Measurements from ENCODE around the gene ZNF700.

DNA sequence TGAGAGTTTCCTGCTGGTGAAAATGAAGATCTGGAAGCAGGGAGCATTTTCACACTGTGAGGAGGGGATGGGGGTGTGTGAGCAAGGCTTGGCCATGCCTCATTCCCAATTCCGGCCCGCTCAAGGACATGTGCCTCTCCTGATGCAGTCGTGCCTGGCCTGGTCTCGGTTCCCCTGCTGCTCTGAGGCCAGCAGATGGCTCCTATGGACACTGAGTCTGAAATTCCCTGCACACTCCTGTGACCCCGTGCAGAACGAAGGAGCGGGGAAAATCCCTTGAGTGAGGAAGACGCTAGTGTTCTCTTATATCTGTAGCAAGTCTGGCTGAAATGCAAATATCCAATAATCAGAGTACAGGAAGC lies 39.6 kb downstream of the ZNF700 start:
- TF ChIP-seq, protein P1, sequence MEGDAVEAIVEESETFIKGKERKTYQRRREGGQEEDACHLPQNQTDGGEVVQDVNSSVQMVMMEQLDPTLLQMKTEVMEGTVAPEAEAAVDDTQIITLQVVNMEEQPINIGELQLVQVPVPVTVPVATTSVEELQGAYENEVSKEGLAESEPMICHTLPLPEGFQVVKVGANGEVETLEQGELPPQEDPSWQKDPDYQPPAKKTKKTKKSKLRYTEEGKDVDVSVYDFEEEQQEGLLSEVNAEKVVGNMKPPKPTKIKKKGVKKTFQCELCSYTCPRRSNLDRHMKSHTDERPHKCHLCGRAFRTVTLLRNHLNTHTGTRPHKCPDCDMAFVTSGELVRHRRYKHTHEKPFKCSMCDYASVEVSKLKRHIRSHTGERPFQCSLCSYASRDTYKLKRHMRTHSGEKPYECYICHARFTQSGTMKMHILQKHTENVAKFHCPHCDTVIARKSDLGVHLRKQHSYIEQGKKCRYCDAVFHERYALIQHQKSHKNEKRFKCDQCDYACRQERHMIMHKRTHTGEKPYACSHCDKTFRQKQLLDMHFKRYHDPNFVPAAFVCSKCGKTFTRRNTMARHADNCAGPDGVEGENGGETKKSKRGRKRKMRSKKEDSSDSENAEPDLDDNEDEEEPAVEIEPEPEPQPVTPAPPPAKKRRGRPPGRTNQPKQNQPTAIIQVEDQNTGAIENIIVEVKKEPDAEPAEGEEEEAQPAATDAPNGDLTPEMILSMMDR (conservative IDR thresholded peaks at IDR 0.05; ENCODE audit: low read length): no peak
- no peak for TF ChIP-seq EZH2phosphoT487 (IDR thresholded peaks at IDR 0.05; ENCODE audit: borderline replicate concordance)
